AG20443 (cell line): ENCODE measurements around the gene CPED1.
A peak's percentile ranks its signal among the peaks of the same experiment; 100 is the strongest.
"Not testable (repeated sequence)": the region's sequence is repeated elsewhere in the genome, so short reads cannot be mapped to it uniquely, and the experiment has no call there.

Source experiments
- DNase-seq: peaks from one replicate; pipeline ENCODE4 v3.0.0; 2012; ENCODE audit warnings: low spot score, mixed read lengths

Gene CPED1

GRCh38 chr7:121041516-121042148 lies 53.1 kb downstream of the CPED1 start:
- no peak for DNase-seq

- no peak for DNase-seq
Observed at GRCh38 chr7:121042195-121042594, 53.7 kb downstream of the CPED1 start.

- no peak for DNase-seq
Observed at GRCh38 chr7:121042899-121043298, 54.4 kb downstream of the CPED1 start.

- DNase-seq = no peak
Observed at GRCh38 chr7:121043314-121044234, 55.1 kb downstream of the CPED1 start.

DNA sequence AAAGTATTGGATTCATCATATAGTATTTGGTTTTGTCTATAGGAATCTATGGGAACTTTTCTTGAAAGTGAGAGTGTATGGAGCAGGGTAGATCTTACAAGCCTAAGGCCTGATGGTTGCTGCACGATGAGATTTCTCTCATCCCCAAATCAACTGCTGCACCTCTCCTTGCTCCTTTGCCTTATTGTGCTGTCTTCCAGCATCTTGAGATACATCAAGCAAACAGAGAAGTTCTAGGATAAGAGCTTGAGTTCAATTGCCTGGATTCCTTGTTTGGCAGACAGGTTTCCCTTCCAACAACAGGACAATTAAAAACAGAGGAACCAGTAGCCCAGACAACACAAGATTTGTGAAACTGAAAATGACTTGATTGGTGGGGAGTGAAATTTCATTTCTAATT lies 56.6 kb downstream of the CPED1 start:
- no peak for DNase-seq

GRCh38 chr7:121046009-121046408 lies 57.5 kb downstream of the CPED1 start:
- DNase-seq = no peak

DNA sequence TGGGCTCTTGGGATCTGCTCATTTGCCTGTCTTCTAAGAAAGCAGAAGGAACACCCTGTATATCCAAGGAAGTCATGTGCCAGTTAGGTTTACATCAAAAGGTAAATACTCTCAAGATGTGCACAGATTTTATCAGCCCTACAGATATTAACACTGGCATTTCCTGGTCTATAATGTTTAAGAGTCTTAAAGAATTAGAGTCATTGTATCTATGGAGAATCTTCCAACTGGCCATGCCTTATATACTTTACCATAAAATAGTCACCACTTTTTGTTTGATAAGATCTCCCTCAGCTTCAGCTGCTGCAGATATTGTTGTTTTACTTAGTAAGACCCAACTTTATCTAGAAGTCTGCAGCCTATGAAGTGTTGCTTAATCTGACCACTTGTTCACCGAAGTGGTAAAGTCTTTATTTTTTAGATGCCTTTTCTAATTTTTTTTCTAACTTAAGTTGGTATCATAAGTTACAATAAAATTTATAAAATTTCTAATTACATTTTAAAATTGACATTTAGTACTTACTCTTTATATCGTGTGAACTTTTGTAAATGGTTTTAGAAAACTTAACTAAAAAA lies 58.5 kb downstream of the CPED1 start:
- DNase-seq = no peak

- no peak for DNase-seq
Observed at GRCh38 chr7:121048195-121048594, 59.7 kb downstream of the CPED1 start.

DNA sequence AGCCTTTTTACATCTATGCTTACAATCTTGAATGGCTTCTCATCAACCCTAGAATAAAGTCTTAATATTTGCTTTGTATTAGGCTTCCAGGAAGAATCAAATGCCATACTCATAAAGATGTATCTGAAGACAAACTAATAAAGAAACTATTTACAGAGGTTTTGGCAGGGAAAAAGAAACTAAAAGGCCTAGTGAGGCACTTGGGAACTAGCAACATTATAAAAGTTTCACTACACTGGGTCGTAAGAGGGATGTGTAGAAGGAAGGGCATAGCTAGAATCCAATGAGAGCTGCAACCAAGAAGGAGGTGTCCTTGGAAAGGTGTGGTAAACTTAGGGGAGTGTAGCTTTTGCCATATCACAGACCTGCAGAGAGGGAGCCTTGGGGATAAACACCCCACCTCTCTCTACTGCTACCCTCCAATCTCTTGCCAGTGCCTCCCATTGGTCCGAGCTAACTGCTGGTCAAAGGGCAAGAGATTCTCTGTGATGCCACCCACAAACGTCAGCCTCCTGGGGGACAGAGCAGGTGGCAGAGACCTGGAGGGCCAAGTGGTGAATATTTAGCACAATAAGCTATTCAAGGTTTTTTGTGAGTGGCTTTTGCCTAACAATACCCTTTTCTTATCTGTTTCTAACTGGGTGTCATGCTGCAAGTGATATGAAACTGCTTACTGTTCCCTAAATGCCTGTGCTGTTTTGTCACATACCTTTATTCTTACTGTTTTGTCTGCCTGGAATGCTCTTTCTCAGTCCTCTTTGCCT lies 60.7 kb downstream of the CPED1 start:
- no peak for DNase-seq

DNA sequence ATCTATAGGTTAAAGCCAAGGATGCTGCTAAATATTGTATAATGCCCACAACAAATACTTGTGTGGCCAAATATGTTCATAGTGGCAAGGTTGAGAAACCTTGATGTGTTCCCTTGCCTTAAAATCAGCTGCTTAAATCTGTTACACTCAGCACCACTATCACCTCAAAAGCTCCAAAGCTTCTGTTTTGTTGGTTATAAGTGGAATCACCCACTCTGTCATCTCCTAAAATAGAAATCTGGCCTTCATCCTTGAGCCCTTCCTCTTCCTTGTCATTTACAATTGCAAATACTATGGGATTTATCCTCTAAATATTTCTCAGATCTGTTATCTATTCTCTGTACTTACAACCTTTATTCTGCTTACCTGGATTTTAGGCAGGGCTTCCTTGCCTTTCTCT lies 61.4 kb downstream of the CPED1 start:
- no peak for DNase-seq

GRCh38 chr7:121053219-121053618 lies 64.7 kb downstream of the CPED1 start:
- no peak for DNase-seq

DNA sequence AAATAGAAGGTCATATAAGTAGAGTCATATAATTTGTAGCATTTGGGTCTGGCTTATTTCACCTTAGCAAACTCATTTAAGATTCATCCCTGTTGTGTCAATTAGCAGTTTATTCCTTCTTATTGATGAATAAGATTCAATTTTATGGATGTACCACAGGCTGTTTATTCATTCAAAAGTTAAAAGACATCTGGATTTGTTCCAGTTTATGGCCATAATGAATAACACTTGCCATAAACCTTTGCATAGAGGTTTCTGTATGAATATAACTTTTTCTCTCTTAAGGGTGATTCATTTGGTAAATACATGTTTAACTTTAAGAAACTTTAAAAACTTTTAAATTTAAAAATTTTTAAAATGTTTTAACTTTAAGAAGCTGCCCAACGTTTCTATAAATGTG lies 66.4 kb downstream of the CPED1 start:
- DNase-seq = no peak

- DNase-seq = no peak
Observed at GRCh38 chr7:121057878-121058277, 69.4 kb downstream of the CPED1 start.

GRCh38 chr7:121058975-121059374 lies 70.5 kb downstream of the CPED1 start:
- DNase-seq = no peak

DNA sequence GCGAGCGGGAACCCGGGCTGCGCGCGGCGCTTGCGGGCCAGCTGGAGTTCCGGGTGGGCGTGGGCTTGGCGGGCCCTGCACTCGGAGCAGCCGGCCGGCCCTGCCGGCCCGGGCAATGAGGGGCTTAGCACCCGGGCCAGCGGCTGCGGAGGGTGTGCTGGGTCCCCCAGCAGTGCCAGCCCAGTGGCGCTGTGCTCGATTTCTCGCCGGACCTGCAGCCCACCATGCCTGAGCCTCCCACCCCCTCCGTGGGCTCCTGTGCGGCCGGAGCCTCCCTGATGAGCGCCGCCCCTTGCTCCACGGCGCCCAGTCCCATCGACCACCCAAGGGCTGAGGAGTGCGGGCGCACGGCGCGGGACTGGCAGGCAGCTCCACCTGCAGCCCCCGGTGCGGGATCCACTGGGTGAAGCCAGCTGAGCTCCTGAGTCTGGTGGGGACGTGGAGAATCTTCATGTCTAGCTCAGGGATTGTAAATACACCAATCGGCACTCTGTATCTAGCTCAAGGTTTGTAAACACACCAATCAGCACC lies 71.5 kb downstream of the CPED1 start:
- not testable (repeated sequence) for DNase-seq

DNA sequence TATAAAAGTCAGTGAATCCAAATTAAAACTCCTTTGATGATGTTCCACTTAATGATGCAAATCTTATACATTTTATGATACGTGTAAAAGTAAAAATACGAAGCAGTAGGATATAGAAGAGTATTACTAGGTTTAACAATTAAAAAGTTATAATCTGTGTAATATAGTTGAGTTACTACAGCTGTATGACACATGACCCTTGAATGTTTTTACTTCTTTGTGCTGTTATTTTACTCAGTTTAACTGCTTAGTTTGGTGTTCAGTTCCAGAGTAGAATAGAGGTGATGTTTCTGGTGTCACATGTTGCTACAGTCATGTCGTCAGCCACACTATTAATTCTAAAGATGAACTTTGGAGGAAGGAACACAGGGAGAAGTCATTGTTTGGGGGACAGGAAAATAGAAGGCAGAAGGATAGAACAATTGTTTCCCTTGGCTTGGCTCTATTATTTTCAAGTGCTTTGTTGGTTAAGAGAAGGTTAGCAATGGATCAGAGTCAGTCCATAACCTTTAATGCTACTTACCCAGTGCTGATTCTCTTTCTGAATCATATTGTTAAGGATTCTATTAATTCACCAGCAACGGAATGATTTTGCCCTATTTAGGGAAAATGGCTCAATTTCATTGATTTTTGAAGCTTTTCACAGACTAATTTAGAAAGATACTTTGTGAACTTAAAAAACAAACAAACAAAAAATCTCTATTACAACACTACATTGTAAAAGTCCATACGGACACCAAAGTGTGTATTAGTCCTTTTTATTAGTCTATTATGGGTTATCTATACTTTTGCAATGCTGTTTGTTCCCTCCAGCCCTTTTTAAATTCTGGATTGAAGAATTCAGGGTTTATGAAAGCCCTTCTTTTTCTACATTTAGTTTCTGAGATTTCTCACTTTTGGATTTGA lies 73.4 kb downstream of the CPED1 start:
- no peak for DNase-seq

DNA sequence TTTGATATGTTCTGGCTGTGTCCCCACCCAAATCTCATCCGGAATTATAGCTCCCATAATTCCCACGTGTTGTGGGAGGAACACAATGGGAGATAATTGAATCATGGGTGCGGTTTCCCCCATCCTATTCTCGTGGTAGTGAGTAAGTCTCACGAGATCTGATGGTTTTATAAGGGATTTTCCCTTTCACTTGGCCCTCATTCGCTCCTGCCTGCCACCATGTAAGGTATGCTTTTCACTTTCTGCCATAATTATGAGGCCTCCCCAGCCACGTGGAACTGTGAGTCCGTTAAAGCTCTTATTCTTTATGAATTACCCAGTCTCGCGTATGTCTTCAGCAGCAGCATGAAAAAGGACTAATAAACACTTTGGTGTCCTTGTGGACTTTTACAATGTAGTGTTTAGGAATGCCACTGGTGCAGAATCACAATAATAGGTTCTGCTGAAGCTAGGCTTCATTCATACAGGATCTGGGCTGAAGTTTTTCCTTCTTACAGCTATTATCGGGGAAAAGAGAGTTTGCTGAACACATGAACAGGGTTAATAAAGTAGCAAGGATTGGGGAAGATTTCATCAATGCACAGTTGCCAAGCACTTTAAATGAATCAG lies 74.3 kb downstream of the CPED1 start:
- DNase-seq = no peak

DNA sequence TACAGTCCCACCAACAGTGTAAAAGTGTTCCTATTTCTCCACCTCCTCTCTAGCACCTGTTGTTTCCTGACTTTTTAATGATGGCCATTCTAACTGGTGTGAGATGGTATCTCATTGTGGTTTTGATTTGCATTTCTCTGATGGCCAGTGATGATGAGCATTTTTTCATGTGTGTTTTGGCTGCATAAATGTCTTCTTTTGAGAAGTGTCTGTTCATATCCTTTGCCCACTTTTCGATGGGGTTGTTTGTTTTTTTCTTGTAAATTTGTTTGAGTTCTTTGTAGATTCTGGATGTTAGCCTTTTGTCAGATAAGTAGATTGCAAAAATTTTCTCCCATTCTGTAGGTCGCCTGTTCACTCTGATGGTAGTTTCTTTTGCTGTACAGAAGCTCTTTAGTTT lies 79.2 kb downstream of the CPED1 start:
- DNase-seq = not testable (repeated sequence)

- DNase-seq = peak; percentile 29
Observed at GRCh38 chr7:121069346-121070100, 81.0 kb downstream of the CPED1 start.

GRCh38 chr7:121071132-121071531 lies 82.6 kb downstream of the CPED1 start:
- DNase-seq = no peak
